ENCODE data around the gene MYH15.

- TF ChIP-seq CTCF (IDR thresholded peaks at IDR 0.05) (no peak), POLR2AphosphoS5 (IDR thresholded peaks at IDR 0.05) (no peak)
Observed at GRCh38 chr3:108453565-108453964, 56.8 kb downstream of the MYH15 start.
